Measurements from ENCODE around the gene MYH7B.
A peak's percentile ranks its signal among the peaks of the same experiment; 100 is the strongest.

Gene MYH7B

GRCh38 chr20:34997774-34998173, 42.1 kb downstream of the MYH7B start:
- H3K27me3 Mint-ChIP-seq, result no peaks in the 10 kb centered on the region
- no peak overlapping the region for H3K4me3 Mint-ChIP-seq

GRCh38 chr20:34998331-34998950, 42.8 kb downstream of the MYH7B start:
- Mint-ChIP-seq H3K9me3 (no peaks in the 10 kb centered on the region), H3K27ac (peak overlapping the region; percentile 63), H3K27me3 (no peaks in the 10 kb centered on the region), H3K36me3 (peaks cover 63 to 83% of the 10 kb centered on the region in 2 donors), H3K4me1 (peaks cover 5 to 6% of the 10 kb centered on the region in 2 donors), H3K4me3 (no peak overlapping the region)
- ATAC-seq (replicated peaks), result no peak
- DNase-seq, result no peak

More at GRCh38 chr20:34997774-34998173, 42.1 kb downstream of the MYH7B start:
- no peak for ATAC-seq (replicated peaks)
- DNase-seq, result no peak
- Mint-ChIP-seq H3K4me1 (peaks cover 5 to 6% of the 10 kb centered on the region in 2 donors), H3K9me3 (no peaks in the 10 kb centered on the region), H3K27ac (peak overlapping the region; percentile 44), H3K36me3 (peaks cover 64 to 82% of the 10 kb centered on the region in 2 donors)

GRCh38 chr20:34999021-34999451, 43.4 kb downstream of the MYH7B start:
- DNase-seq (no peak), ATAC-seq (replicated peaks) (no peak)
- Mint-ChIP-seq H3K27ac (no peak overlapping the region), H3K36me3 (peaks cover 57 to 80% of the 10 kb centered on the region in 2 donors), H3K9me3 (no peaks in the 10 kb centered on the region), H3K4me1 (peaks cover 5 to 6% of the 10 kb centered on the region in 2 donors), H3K27me3 (no peaks in the 10 kb centered on the region), H3K4me3 (no peak overlapping the region)

GRCh38 chr20:34999782-35000181, 44.1 kb downstream of the MYH7B start:
- H3K4me1 Mint-ChIP-seq, result peaks cover 5 to 6% of the 10 kb centered on the region in 2 donors
- no peak for ATAC-seq (replicated peaks)
- no peaks in the 10 kb centered on the region for H3K27me3 Mint-ChIP-seq
- H3K27ac Mint-ChIP-seq, result peak overlapping the region; percentile 37
- H3K9me3 Mint-ChIP-seq, result no peaks in the 10 kb centered on the region
- no peak for DNase-seq
- no peak overlapping the region for H3K4me3 Mint-ChIP-seq
- peaks cover 54 to 81% of the 10 kb centered on the region in 2 donors for H3K36me3 Mint-ChIP-seq

- H3K27me3 Mint-ChIP-seq, result no peaks in the 10 kb centered on the region
- ATAC-seq (replicated peaks) (no peak), DNase-seq (no peak)
- no peak overlapping the region for H3K4me3 Mint-ChIP-seq
- H3K27ac Mint-ChIP-seq, result peak overlapping the region; percentile 70
- H3K36me3 Mint-ChIP-seq, result peaks cover 54 to 82% of the 10 kb centered on the region in 2 donors
- peaks cover 5 to 6% of the 10 kb centered on the region in 2 donors for H3K4me1 Mint-ChIP-seq
- no peaks in the 10 kb centered on the region for H3K9me3 Mint-ChIP-seq
Measured at GRCh38 chr20:35000311-35000921, 44.7 kb downstream of the MYH7B start.

GRCh38 chr20:35000922-35001595, 45.4 kb downstream of the MYH7B start:
- no peaks in the 10 kb centered on the region for H3K9me3 Mint-ChIP-seq
- H3K4me3 Mint-ChIP-seq, result no peak overlapping the region
- ATAC-seq (replicated peaks) (no peak), DNase-seq (no peak)
- peak overlapping the region; percentile 70 for H3K27ac Mint-ChIP-seq
- no peaks in the 10 kb centered on the region for H3K27me3 Mint-ChIP-seq
- peaks cover 5 to 6% of the 10 kb centered on the region in 2 donors for H3K4me1 Mint-ChIP-seq
- H3K36me3 Mint-ChIP-seq, result peaks cover 49 to 77% of the 10 kb centered on the region in 2 donors

- H3K27me3 Mint-ChIP-seq, result no peaks in the 10 kb centered on the region
- H3K4me1 Mint-ChIP-seq, result peaks cover 5% of the 10 kb centered on the region in 2 donors
- H3K27ac Mint-ChIP-seq, result peak overlapping the region; percentile 31
- ATAC-seq (replicated peaks) (no peak), DNase-seq (no peak)
- H3K36me3 Mint-ChIP-seq, result peaks cover 49 to 76% of the 10 kb centered on the region in 2 donors
- no peak overlapping the region for H3K4me3 Mint-ChIP-seq
- H3K9me3 Mint-ChIP-seq, result no peaks in the 10 kb centered on the region
Measured at GRCh38 chr20:35001596-35002362, 46.1 kb downstream of the MYH7B start.

- H3K27me3 Mint-ChIP-seq, result no peaks in the 10 kb centered on the region
- peaks cover 45 to 73% of the 10 kb centered on the region in 2 donors for H3K36me3 Mint-ChIP-seq
Measured at GRCh38 chr20:35002426-35003210, 47.0 kb downstream of the MYH7B start.

GRCh38 chr20:35003211-35004031, 47.8 kb downstream of the MYH7B start:
- Mint-ChIP-seq H3K27me3 (no peaks in the 10 kb centered on the region), H3K4me3 (no peak overlapping the region), H3K4me1 (peaks cover 0 to 5% of the 10 kb centered on the region in 2 donors), H3K9me3 (no peaks in the 10 kb centered on the region), H3K27ac (peak overlapping the region; percentile 73), H3K36me3 (peaks cover 40 to 72% of the 10 kb centered on the region in 2 donors)
- ATAC-seq (replicated peaks), result no peak
- no peak for DNase-seq

More at GRCh38 chr20:35002426-35003210, 47.0 kb downstream of the MYH7B start:
- Mint-ChIP-seq H3K27ac (peak overlapping the region; percentile 9), H3K4me3 (no peak overlapping the region), H3K4me1 (peaks cover 0 to 5% of the 10 kb centered on the region in 2 donors), H3K9me3 (no peaks in the 10 kb centered on the region)
- ATAC-seq (replicated peaks) (no peak), DNase-seq (no peak)

- no peaks in the 10 kb centered on the region for H3K27me3 Mint-ChIP-seq
- DNase-seq, result no peak
- H3K4me1 Mint-ChIP-seq, result peaks cover 0 to 5% of the 10 kb centered on the region in 2 donors
- H3K36me3 Mint-ChIP-seq, result peaks cover 47 to 72% of the 10 kb centered on the region in 2 donors
- peak overlapping the region; percentile 73 for H3K27ac Mint-ChIP-seq
- H3K4me3 Mint-ChIP-seq, result no peak overlapping the region
- no peaks in the 10 kb centered on the region for H3K9me3 Mint-ChIP-seq
- no peak for ATAC-seq (replicated peaks)
Measured at GRCh38 chr20:35004051-35004725, 48.5 kb downstream of the MYH7B start.

- Mint-ChIP-seq H3K36me3 (peaks cover 47 to 74% of the 10 kb centered on the region in 2 donors), H3K27me3 (no peaks in the 10 kb centered on the region)
Measured at GRCh38 chr20:35004749-35005462, 49.2 kb downstream of the MYH7B start.

More at GRCh38 chr20:35004749-35005462, 49.2 kb downstream of the MYH7B start:
- Mint-ChIP-seq H3K4me3 (no peak overlapping the region), H3K9me3 (no peaks in the 10 kb centered on the region), H3K4me1 (peaks cover 0 to 5% of the 10 kb centered on the region in 2 donors), H3K27ac (no peak overlapping the region)
- ATAC-seq (replicated peaks), result no peak
- DNase-seq, result no peak

All from stimulated activated naive B cell treated with anti-CD40 and anti-IgM and Interleukin-4, amounts not matched to agents 10 μg/mL and 1 μg/mL and 100 μg/mL, for 72 hours (primary cell).